Ovary (tissue), 9 donors: ENCODE data around the gene PRDM16. TPM values are rescaled to one million over a fixed set of nuclear protein-coding genes. Genes with fewer than 3 reads are reported as not detected.

ENCODE experiments used
- DNase-seq, 5 donors: peaks; one replicate each; pipeline ENCODE4 v3.0.0-alpha.2; 2019 to 2020
- H3K27ac ChIP-seq, 2 donors: fragments of 200-600 bp; one replicate each; pipeline versions ENCODE4 v1.5.1 to v1.8.0; 2019 to 2022
- H3K27me3 ChIP-seq: fragments of 200-600 bp; one replicate; pipeline ENCODE4 v1.8.0; 2022
- H3K36me3 ChIP-seq: fragments of 200-600 bp; sonication (generic); one replicate; pipeline ENCODE4 v1.5.1; 2019
- H3K4me1 ChIP-seq: one replicate; pipeline ENCODE4 v1.8.1; 2013; ENCODE audit warnings: mild to moderate bottlenecking, moderate library complexity; ENCODE audit not compliant: insufficient read depth
- H3K4me3 ChIP-seq: fragments of 200-600 bp; sonication (generic); one replicate; pipeline ENCODE4 v1.5.1; 2017
- H3K9me3 ChIP-seq, 2 donors: fragments of 200-600 bp in 1 of 2; sonication (generic) in 1 of 2; one replicate each; pipeline versions ENCODE4 v1.5.1 to v1.8.1; 2013 to 2019; ENCODE audit warnings: mild to moderate bottlenecking in 1 of 2, moderate library complexity in 1 of 2
- CTCF ChIP-seq, 3 donors: fragments of 450-650 bp in 2 of 3; fragments of 200-600 bp in 1 of 3; IDR thresholded peaks; one replicate each; pipeline versions ENCODE4 v1.5.1 to v1.8.0; 2016 to 2022; ENCODE audit warnings: antibody characterized with exemption in 3 of 3, mild to moderate bottlenecking in 1 of 3
- EP300 ChIP-seq: sonication (generic); formaldehyde crosslinking; IDR thresholded peaks from one replicate; pipeline ENCODE4 v1.6.1; 2017; ENCODE audit warnings: antibody characterized with exemption
- POLR2A ChIP-seq: fragments of 450-650 bp; IDR thresholded peaks from one replicate; pipeline ENCODE4 v1.6.1; 2017; ENCODE audit warnings: antibody characterized with exemption, mild to moderate bottlenecking, moderate library complexity
- WGBS, 3 donors: extraction: QIAGEN DNeasy Blood & Tissue Kit in 1 of 3; methylation state at CpG; one replicate each; pipeline versions ENCODE4 v1.1.5 to v1.1.7; 2013 to 2017; 5-methylcytosine and 5-hydroxymethylcytosine counted together
- intact Hi-C, 4 donors: fragments of 100-400 bp; cut with DNase I; formaldehyde crosslinking; loops; one replicate each; pipeline versions ENCODE4 v1.11.0 to v1.15.1; 2022 to 2023
- polyA plus RNA-seq, 2 donors: library from polyadenylated mRNA; stranded (reverse); fragments of 200-250 nt in 1 of 2; fragments of 350-450 nt in 1 of 2; fragmentation: Illumina TruSeq in 1 of 2; extraction: RNeasy Lipid Tissue Mini Kit (QIAGEN cat#74804) in 1 of 2; gene quantifications; one replicate each; pipeline ENCODE4 v1.2.3, GENCODE V29; 2013 to 2014
- total RNA-seq, 7 donors: library from RNA; depleted of rRNA in 2 of 7; stranded (reverse); fragments of >200 nt in 2 of 7; fragmentation: NEBNext Ultra II Directional in 3 of 7; extraction: Animal tissue kit (Norgen Biotek cat#: 25700) in 3 of 7; gene quantifications; one replicate each; pipeline versions ENCODE4 v1.1.0 to v1.2.4, GENCODE V29; 2016 to 2023
- donor health status: DM: no; HTN: no; CAD: no; lungs with moderate emphysema.
- donor health status: DM: no; HTN: no; CAD: no.
- donor health status: Bipolar disorder and iron deficiency.
- donor health status: DM: yes; HTN: yes; CAD: no.
- donor health status: DM: no; HTN: no; CAD: no.
- donor health status: DM: yes; HTN: yes; CAD: no.

Gene PRDM16
- total and polyA plus RNA-seq, 9 donors, result 1.1 to 17.3 (median 3.9) TPM

GRCh38 chr1:3381901-3382300, 312.9 kb downstream of the PRDM16 start:
- no peaks in the 10 kb centered on the region for H3K27me3 ChIP-seq
- H3K36me3 ChIP-seq, result no peaks in the 10 kb centered on the region
- H3K9me3 ChIP-seq, result no peaks in the 10 kb centered on the region
- H3K4me3 ChIP-seq, result no peak overlapping the region
- no peak for TF ChIP-seq CTCF (IDR thresholded peaks at IDR 0.05)
- no peak for TF ChIP-seq EP300
- no peak for TF ChIP-seq POLR2A
- H3K4me1 ChIP-seq, result no peaks in the 10 kb centered on the region
- DNase-seq, result no peak
- intact Hi-C loops, result no loop called here
- H3K27ac ChIP-seq, result no peak overlapping the region
- WGBS, 3 donors, result 74 to 79% (median 77%) methylated on average over 9 to 10 of the region's 10 CpGs

GRCh38 chr1:3382326-3383057, 313.5 kb downstream of the PRDM16 start:
- DNase-seq, result no peak
- H3K27me3 ChIP-seq, result no peaks in the 10 kb centered on the region
- no peak for TF ChIP-seq EP300
- no peak overlapping the region for H3K27ac ChIP-seq
- intact Hi-C loops, result no loop called here
- no peak overlapping the region for H3K4me3 ChIP-seq
- H3K4me1 ChIP-seq, result no peaks in the 10 kb centered on the region
- 81 to 86% (median 83%) methylated on average over 14 of the region's 14 CpGs for WGBS, 3 donors
- no peaks in the 10 kb centered on the region for H3K36me3 ChIP-seq
- H3K9me3 ChIP-seq, result no peaks in the 10 kb centered on the region

DNA sequence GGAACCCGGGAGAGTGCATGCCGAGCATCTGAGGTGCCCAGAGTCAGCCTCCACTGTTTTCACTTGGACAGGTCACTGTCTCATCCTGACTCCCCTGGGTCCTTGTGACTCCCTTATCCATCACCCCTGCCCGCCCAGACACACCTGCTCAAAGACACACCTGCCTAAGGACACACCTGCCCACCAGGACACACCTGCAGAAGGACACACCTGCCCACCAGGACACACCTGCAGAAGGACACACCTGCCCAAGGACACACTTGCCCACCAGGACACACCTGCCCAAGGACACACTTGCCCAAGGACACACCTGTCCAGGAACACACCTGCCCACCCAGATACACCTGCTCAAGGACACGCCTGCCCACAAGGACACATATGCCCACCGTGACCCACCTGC, 314.7 kb downstream of the PRDM16 start:
- no peaks in the 10 kb centered on the region for H3K9me3 ChIP-seq
- H3K27ac ChIP-seq, result no peak overlapping the region
- 78 to 92% (median 89%) methylated on average over 5 of the region's 5 CpGs for WGBS, 3 donors
- no peaks in the 10 kb centered on the region for H3K4me1 ChIP-seq
- no peaks in the 10 kb centered on the region for H3K36me3 ChIP-seq
- no peak overlapping the region for H3K4me3 ChIP-seq
- DNase-seq, result no peak
- TF ChIP-seq EP300 (no peak), POLR2A (no peak), CTCF (IDR thresholded peaks at IDR 0.05) (no peak)
- intact Hi-C loops, result no loop called here
- H3K27me3 ChIP-seq, result no peaks in the 10 kb centered on the region

DNA sequence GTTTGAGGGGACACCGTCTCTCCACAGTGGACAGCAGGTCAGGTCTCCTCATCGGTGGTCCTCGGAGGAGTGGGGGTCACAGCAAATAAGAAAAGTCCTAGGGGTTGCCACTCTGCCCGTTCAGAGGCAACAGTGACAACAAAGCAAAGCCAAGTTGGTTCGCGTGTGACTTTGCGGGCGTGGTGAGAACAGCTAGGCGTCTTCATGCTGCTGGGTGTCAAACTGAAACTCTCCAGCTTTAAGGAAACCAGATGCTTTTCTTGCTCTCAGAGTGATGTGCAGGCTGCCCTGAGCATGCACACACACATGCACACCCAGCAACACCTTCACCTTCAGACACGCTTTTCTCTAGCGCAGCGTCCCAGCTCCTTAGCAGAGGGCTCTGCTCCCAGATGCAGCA, 315.4 kb downstream of the PRDM16 start:
- intact Hi-C loops, result no loop called here
- Histone ChIP-seq H3K9me3 (no peaks in the 10 kb centered on the region), H3K4me1 (no peaks in the 10 kb centered on the region), H3K4me3 (no peak overlapping the region), H3K27ac (no peak overlapping the region), H3K36me3 (no peaks in the 10 kb centered on the region), H3K27me3 (no peaks in the 10 kb centered on the region)
- TF ChIP-seq CTCF (IDR thresholded peaks at IDR 0.05) (no peak), POLR2A (no peak), EP300 (no peak)
- 63 to 65% (median 64%) methylated on average over 12 of the region's 12 CpGs for WGBS, 3 donors
- no peak for DNase-seq

DNA sequence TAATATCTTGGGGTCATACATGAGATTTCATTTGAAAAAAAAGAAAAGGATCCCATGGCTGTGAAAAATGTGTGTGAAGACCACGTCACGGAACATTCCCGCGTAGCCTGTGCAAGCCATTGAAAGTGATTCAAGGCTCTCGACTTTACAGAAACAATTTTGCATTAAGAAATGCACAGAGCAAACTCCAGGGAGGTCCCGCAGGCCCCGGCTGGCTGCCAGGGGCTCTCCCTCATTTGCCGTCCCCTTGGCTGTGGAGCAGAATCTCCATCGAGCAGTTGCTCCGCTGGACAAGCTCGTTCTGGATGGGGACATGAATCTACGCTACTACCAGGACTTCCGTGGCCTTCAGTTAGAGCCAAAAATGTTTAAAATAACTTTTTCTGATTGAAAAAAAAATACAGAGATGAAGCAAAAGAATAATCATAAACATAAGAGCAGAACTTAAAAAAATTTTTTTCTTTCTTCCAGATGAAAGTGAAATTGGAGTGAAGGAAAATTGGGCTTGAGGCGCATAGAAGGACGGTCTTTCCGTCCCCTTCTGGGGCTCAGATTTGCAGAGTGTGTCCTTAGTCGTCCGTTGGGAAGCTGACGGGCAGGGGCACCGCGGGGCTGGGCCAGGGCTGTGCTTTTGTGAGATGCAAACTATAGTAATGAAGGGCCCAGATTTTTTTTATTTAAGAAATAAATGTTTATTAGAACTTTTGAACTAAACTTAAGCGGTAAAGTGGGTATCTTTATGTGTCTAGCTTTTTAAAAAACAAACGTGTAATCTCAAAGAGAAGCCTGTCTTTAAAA, 317.4 kb downstream of the PRDM16 start:
- no peaks in the 10 kb centered on the region for H3K36me3 ChIP-seq
- WGBS, 3 donors, result 84 to 90% (median 86%) methylated on average over 23 of the region's 23 CpGs
- H3K27me3 ChIP-seq, result no peaks in the 10 kb centered on the region

More for the DNA sequence above, 317.4 kb downstream of the PRDM16 start:
- Histone ChIP-seq H3K4me3 (no peak overlapping the region), H3K9me3 (no peaks in the 10 kb centered on the region), H3K4me1 (no peaks in the 10 kb centered on the region), H3K27ac (no peak overlapping the region)
- DNase-seq, result no peak
- intact Hi-C loops, result no loop called here
- TF ChIP-seq POLR2A, result no peak
- TF ChIP-seq EP300, result no peak
- no peak for TF ChIP-seq CTCF (IDR thresholded peaks at IDR 0.05)
